GM12801 (cell line): ENCODE measurements around the gene WFDC6.

Source experiments
- TF ChIP-seq, protein P1 (sequence below): IDR thresholded peaks from one replicate; pipeline ENCODE4 v1.5.1; 2011; ENCODE audit warnings: control low read depth; ENCODE audit not compliant: insufficient read length; ENCODE audit errors: extremely low read depth

The WFDC6 gene

GRCh38 chr20:45500022-45500421 lies 39.3 kb downstream of the WFDC6 start:
- TF ChIP-seq, protein P1, sequence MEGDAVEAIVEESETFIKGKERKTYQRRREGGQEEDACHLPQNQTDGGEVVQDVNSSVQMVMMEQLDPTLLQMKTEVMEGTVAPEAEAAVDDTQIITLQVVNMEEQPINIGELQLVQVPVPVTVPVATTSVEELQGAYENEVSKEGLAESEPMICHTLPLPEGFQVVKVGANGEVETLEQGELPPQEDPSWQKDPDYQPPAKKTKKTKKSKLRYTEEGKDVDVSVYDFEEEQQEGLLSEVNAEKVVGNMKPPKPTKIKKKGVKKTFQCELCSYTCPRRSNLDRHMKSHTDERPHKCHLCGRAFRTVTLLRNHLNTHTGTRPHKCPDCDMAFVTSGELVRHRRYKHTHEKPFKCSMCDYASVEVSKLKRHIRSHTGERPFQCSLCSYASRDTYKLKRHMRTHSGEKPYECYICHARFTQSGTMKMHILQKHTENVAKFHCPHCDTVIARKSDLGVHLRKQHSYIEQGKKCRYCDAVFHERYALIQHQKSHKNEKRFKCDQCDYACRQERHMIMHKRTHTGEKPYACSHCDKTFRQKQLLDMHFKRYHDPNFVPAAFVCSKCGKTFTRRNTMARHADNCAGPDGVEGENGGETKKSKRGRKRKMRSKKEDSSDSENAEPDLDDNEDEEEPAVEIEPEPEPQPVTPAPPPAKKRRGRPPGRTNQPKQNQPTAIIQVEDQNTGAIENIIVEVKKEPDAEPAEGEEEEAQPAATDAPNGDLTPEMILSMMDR, result no peak

GRCh38 chr20:45497971-45498494 lies 41.2 kb downstream of the WFDC6 start:
- TF ChIP-seq, protein P1, result no peak

DNA sequence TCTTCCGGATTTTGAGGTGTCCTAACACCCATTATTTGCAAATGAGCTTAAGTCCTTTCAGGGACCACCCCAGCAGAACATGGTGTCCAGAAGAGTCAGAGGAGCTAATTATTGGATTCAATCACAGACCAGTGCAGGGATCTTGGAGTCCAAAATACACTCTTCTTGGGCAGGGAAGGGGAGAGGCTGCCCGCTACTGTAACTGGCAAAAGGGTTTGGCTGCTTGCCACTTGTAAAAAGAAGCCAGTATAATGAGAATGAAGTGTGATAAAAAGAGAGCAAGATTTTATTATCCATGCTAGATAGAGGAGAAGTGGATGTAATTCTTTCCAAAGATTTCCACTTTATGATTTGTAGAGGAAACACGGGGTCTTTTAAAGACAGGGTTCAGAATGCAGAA lies 43.1 kb downstream of the WFDC6 start:
- TF ChIP-seq, protein P1, result no peak

DNA sequence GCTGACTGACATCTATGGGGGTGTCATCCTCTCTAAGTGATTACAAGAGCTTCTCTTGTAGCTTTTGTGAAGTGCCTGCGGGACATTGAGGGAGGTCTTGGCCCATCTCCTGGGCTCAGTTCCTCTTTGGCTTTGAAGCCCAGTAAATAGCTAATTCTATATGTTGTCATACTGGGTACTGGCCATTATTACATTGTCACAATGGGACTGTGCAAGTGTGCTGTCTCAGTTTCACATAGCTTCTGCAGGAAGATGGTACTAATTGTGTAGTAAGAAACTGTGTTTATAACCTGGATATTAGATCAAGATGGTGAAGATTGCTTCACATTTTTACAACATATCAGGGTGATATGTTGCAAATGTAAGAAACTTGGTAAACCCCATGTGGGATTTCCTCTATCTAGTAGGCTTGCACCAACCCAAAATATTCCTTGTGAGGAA lies 43.8 kb downstream of the WFDC6 start:
- TF ChIP-seq, protein P1, result no peak

GRCh38 chr20:45489083-45489531 lies 50.2 kb downstream of the WFDC6 start:
- TF ChIP-seq, protein P1, result no peak

DNA sequence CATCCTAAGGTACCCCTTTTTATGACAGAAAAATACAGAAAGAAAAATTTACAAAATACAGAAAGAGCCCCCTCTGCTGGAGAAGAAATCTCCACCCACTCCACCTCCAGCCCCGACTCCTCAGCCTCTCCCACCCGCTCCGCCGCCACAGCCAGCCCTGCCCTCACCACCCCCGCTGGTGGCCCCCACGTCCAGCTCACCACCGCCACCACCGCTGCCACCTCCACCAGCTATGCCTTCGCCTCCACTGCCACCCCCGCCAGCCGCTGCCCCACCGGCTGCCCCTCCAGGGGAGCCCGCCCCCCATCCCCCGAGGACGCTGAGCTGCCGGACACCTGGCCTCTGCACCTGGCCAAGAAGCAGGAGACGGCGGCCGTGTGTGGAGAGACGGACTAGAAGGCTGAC lies 52.0 kb downstream of the WFDC6 start:
- TF ChIP-seq, protein P1, result no peak

DNA sequence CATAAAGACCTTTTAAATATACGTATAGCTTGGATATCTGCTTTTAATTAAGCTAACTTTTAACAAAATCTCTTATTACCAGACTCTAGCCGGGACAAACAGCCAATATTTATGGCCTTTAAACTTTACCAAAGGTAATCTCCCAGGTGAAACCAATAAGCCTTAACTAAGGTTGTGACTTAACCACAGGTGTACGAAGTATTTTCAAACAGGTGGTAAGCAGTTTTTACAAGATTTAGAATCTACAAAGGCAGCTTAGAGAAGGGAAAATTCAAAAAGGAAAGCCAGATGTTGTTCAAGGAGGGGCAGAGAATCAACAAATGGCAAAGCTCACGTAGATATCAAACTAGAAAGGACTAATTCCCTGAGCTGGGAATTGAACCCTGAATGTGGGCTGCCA lies 53.9 kb downstream of the WFDC6 start:
- TF ChIP-seq, protein P1, result no peak
